SJCRH30 (cell line): ENCODE results near the gene KAZN. TPM values are rescaled to one million over a fixed set of nuclear protein-coding genes. Genes with fewer than 3 reads are reported as not detected.
"Not testable (repeated sequence)": the region's sequence is repeated elsewhere in the genome, so short reads cannot be mapped to it uniquely, and the experiment has no call there.

Source experiments
- DNase-seq, 2 experiments: peaks; one replicate each; pipeline ENCODE4 v3.0.0-alpha.2; 2015 to 2020
- H3K27ac ChIP-seq: fragments of 250-450 bp; sonication (Bioruptor Pico); 2 replicates; pipeline ENCODE4 v1.5.1; 2020; ENCODE audit warnings: mild to moderate bottlenecking, moderate library complexity
- H3K27me3 ChIP-seq: fragments of 250-450 bp; sonication (Bioruptor Pico); 2 replicates; pipeline ENCODE4 v1.5.1; 2020; ENCODE audit warnings: mild to moderate bottlenecking, moderate library complexity
- H3K36me3 ChIP-seq: fragments of 250-450 bp; sonication (Bioruptor Pico); 2 replicates; pipeline ENCODE4 v1.5.1; 2020; ENCODE audit warnings: mild to moderate bottlenecking, moderate library complexity
- H3K4me1 ChIP-seq: fragments of 250-450 bp; sonication (Bioruptor Pico); 2 replicates; pipeline ENCODE4 v1.5.1; 2020; ENCODE audit warnings: mild to moderate bottlenecking, moderate library complexity
- H3K4me3 ChIP-seq: fragments of 250-450 bp; sonication (Bioruptor Pico); 2 replicates; pipeline ENCODE4 v1.5.1; 2020; ENCODE audit warnings: mild to moderate bottlenecking, moderate library complexity
- H3K9me3 ChIP-seq: fragments of 250-450 bp; sonication (Bioruptor Pico); replicated peaks from 2 replicates; pipeline ENCODE4 v1.5.1; 2020; ENCODE audit warnings: mild to moderate bottlenecking, moderate library complexity
- total RNA-seq: library from RNA; depleted of rRNA; stranded (reverse); fragments of >200 nt; shearing (Covaris generic); gene quantifications from 2 replicates; pipeline ENCODE4 v1.2.3, GENCODE V29; 2014

The KAZN gene
- total RNA-seq, 1 experiment from 2014 or later, result 0.10 TPM

DNA sequence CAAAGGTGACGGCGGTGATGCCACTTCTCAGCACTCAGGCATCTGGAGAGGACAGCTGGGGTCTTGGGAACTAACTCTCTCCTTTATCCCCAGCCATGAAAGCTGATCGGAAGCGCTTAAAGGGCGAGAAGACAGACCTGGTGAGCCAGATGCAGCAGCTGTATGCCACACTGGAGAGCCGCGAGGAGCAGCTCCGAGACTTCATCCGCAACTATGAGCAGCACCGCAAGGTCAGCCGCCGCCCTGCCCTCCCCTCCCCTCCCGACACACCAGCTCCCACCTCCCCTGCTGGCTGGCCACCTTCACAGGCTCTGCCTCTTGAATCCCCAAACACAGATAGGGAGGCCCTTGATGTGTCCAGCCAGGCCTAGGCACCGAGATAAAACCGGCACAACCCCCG, 436.2 kb downstream of the KAZN start:
- Histone ChIP-seq H3K36me3 (no peaks in the 10 kb centered on the region), H3K4me1 (no peaks in the 10 kb centered on the region), H3K27ac (no peak overlapping the region)

DNA sequence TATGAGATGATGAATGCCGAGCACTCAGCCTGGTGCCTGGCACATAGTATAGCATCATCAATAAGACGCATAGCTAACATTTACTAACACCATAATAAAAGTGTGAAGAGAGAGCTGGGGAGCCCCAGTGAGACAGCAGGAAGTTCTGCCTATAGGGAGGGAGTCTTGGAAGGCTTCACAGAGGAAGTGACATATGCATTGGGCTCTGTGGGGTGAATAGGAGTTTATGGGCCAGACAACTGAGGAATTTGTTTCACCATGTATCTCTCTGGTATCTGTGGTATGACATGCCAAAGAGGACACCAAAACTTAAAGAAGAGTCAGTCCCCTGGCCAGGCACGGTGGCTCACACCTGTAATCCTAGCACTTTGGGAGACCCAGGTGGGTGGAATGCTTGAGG, 436.8 kb downstream of the KAZN start:
- Histone ChIP-seq H3K36me3 (no peaks in the 10 kb centered on the region), H3K4me3 (no peak overlapping the region), H3K27me3 (no peaks in the 10 kb centered on the region), H3K9me3 (no peaks in the 10 kb centered on the region), H3K4me1 (no peaks in the 10 kb centered on the region), H3K27ac (no peak overlapping the region)
- no peak for DNase-seq

More for the DNA sequence above, 436.2 kb downstream of the KAZN start:
- Histone ChIP-seq H3K27me3 (no peaks in the 10 kb centered on the region), H3K9me3 (no peaks in the 10 kb centered on the region), H3K4me3 (no peak overlapping the region)
- no peak for DNase-seq

DNA sequence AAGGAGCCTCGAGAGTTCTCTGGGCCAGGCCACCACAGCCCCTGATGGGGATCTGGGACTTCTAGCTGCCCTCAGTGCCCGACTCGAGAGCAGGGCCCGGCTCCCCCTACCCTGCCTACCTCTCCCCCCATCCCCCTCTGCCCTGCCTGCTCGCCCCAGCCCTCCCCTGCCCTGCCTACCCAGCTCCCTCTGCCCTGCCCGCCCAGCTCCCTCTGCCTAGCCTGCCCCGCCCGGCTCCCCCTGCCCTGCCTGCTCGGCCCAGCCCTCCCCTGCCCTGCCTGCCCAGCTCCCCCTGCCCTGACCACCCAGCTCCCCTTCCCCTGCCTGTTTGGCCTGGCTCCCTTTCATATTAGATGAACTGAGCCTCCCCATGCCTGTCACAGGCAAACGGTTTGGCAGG, 437.6 kb downstream of the KAZN start:
- H3K36me3 ChIP-seq, result no peaks in the 10 kb centered on the region
- H3K4me3 ChIP-seq, result no peak overlapping the region
- H3K27me3 ChIP-seq, result no peaks in the 10 kb centered on the region
- no peak overlapping the region for H3K27ac ChIP-seq
- no peaks in the 10 kb centered on the region for H3K4me1 ChIP-seq
- no peaks in the 10 kb centered on the region for H3K9me3 ChIP-seq
- DNase-seq, result no peak

GRCh38 chr1:15038232-15039016, 439.9 kb downstream of the KAZN start:
- H3K27ac ChIP-seq, result no peak overlapping the region
- no peaks in the 10 kb centered on the region for H3K36me3 ChIP-seq
- no peaks in the 10 kb centered on the region for H3K4me1 ChIP-seq
- DNase-seq, result peak in 1 of 2 experiments; percentile 57
- H3K4me3 ChIP-seq, result no peak overlapping the region
- H3K27me3 ChIP-seq, result no peaks in the 10 kb centered on the region
- no peaks in the 10 kb centered on the region for H3K9me3 ChIP-seq

DNA sequence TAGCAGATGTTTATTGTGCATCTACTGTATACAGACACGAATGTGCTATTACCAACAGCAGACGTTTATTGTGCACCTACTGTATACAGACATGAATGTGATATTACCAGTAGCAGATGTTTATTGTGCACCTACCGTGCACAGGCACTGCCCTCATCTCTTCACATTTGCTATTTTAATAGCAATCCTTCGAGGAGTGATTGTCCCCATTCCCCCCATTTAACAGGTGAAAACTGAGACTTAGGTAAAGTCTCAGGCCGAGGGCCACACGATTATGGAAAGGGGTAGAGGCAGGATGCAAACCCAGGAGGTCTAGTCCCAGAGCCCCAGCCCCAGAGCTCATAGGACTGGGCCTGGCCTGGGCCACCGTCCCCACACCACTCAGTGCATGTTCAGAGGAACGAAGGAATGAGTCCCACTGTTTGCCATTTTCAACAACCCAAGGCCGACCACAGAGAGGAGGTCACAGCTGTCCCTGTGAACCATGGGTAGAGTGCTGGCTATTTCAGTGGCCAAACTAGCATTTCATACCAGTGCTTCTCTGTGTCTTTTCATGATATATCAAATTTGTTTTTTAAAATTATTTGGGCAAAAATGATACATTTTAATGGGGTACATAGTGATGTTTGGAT, 440.6 kb downstream of the KAZN start:
- no peak overlapping the region for H3K27ac ChIP-seq
- H3K36me3 ChIP-seq, result no peaks in the 10 kb centered on the region
- H3K9me3 ChIP-seq, result no peaks in the 10 kb centered on the region
- no peaks in the 10 kb centered on the region for H3K27me3 ChIP-seq
- DNase-seq, result no peak
- H3K4me1 ChIP-seq, result no peaks in the 10 kb centered on the region
- no peak overlapping the region for H3K4me3 ChIP-seq

DNA sequence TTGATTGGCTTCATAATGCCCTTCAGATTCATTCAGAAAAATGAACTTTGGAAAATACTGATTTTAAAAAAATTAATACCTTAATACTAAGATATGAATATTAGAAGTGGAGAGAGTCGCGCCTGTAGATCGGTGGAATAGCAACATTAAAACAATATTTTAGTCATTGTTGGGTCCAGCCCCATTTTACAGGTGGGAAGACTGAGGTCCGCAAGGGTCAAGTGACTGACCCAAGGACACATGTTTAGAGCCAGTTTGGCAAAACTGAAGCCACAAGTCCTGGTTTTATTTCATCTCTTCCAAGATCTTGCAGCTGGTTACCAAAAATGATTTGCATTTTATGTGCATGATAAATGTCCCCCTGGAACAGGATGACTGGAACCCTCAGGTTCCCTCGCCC, 441.4 kb downstream of the KAZN start:
- Histone ChIP-seq H3K4me1 (no peaks in the 10 kb centered on the region), H3K27ac (no peak overlapping the region), H3K36me3 (no peaks in the 10 kb centered on the region), H3K9me3 (no peaks in the 10 kb centered on the region), H3K4me3 (no peak overlapping the region), H3K27me3 (no peaks in the 10 kb centered on the region)
- DNase-seq, result no peak

DNA sequence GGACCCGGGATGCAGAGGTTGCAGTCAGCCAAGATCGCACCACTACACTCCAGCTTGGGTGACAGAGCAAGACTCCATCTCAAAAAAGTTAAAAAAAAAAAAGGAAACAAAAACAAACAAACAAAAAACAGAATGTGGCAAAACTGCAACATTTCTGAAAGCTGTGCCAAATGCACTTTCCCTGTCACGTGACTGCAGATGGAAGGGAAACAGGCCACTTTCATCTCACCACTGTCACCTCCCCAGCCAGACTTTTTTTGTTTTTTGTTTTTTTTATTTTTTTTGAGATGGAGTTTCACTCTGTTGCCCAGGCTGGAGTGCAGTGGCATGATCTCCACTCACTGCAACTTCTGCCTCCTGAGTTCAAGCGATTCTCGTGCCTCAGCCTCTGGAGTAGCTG, 442.2 kb downstream of the KAZN start:
- not testable (repeated sequence) for H3K36me3 ChIP-seq, H3K9me3 ChIP-seq, H3K27ac ChIP-seq

DNA sequence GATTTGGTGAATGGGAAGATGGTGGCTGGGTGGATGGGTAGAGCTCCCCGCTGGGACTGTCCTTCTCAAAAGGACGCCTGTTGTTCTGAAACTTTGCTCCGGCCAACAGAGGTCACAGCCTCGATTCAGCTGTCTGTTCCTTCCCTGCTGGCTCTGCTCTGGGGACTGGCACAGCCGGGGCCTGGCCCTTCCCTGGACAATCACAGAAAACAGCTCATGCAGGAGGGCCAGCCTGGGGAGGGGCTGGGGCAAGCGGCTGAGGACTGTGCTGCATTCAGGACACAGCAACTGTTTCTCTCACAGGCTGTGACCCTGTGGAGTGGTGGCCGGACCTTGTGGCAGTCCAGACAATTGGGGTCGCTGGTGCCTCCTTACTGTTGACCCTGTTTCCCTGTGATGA, 444.4 kb downstream of the KAZN start:
- Histone ChIP-seq H3K27ac (no peak overlapping the region), H3K36me3 (no peaks in the 10 kb centered on the region), H3K4me1 (no peaks in the 10 kb centered on the region)

More for the DNA sequence above, 442.2 kb downstream of the KAZN start:
- not testable (repeated sequence) for DNase-seq, H3K4me3 ChIP-seq, H3K4me1 ChIP-seq, H3K27me3 ChIP-seq

GRCh38 chr1:15043934-15044333, 445.4 kb downstream of the KAZN start:
- no peak overlapping the region for H3K27ac ChIP-seq
- H3K4me1 ChIP-seq, result no peaks in the 10 kb centered on the region
- no peaks in the 10 kb centered on the region for H3K9me3 ChIP-seq
- DNase-seq, result no peak
- H3K4me3 ChIP-seq, result no peak overlapping the region
- no peaks in the 10 kb centered on the region for H3K27me3 ChIP-seq
- no peaks in the 10 kb centered on the region for H3K36me3 ChIP-seq

More for the DNA sequence above, 444.4 kb downstream of the KAZN start:
- Histone ChIP-seq H3K4me3 (no peak overlapping the region), H3K27me3 (no peaks in the 10 kb centered on the region), H3K9me3 (no peaks in the 10 kb centered on the region)
- no peak for DNase-seq

GRCh38 chr1:15045123-15045522, 446.6 kb downstream of the KAZN start:
- Histone ChIP-seq H3K27ac (no peak overlapping the region), H3K36me3 (no peaks in the 10 kb centered on the region), H3K4me1 (no peaks in the 10 kb centered on the region), H3K27me3 (no peaks in the 10 kb centered on the region), H3K4me3 (no peak overlapping the region), H3K9me3 (no peaks in the 10 kb centered on the region)
- DNase-seq, result no peak

- Histone ChIP-seq H3K36me3 (no peaks in the 10 kb centered on the region), H3K9me3 (no peaks in the 10 kb centered on the region), H3K4me1 (no peaks in the 10 kb centered on the region), H3K4me3 (no peak overlapping the region), H3K27ac (no peak overlapping the region), H3K27me3 (no peaks in the 10 kb centered on the region)
- DNase-seq, result peak; percentile 72 to 85
These were observed 448.1 kb downstream of the KAZN start for GRCh38 chr1:15046487-15047165.

DNA sequence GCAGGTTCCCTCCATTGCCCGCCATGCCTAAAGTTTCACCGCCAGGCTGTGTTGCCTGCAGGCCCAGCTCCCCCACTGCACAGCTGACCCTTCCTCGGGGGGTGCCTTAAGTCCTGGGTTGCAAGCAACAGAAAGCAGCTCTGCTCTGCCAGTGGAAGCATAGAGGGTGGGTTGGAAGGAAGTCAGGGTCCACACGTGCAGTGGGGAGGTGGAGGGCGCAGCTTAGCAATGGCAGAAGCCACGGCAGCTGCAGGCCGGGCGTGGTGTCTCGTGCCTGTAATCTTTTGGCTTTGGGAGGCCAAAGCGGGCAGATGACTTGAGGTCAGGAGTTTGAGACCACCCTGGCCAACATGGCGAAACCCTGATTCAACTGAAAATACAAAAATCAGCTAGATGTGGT, 448.8 kb downstream of the KAZN start:
- no peak overlapping the region for H3K4me3 ChIP-seq
- no peak overlapping the region for H3K27ac ChIP-seq
- H3K36me3 ChIP-seq, result no peaks in the 10 kb centered on the region
- no peaks in the 10 kb centered on the region for H3K4me1 ChIP-seq
- H3K9me3 ChIP-seq, result peaks cover 3% of the 10 kb centered on the region; the same call in 1 of the 2 replicates
- no peak for DNase-seq
- H3K27me3 ChIP-seq, result no peaks in the 10 kb centered on the region

- DNase-seq, result no peak
- no peaks in the 10 kb centered on the region for H3K4me1 ChIP-seq
- no peak overlapping the region for H3K4me3 ChIP-seq
- H3K27me3 ChIP-seq, result no peaks in the 10 kb centered on the region
- no peaks in the 10 kb centered on the region for H3K36me3 ChIP-seq
- H3K27ac ChIP-seq, result no peak overlapping the region
- H3K9me3 ChIP-seq, result peaks cover 5% of the 10 kb centered on the region; the same call in 1 of the 2 replicates
These were observed 450.0 kb downstream of the KAZN start for GRCh38 chr1:15048437-15048980.

DNA sequence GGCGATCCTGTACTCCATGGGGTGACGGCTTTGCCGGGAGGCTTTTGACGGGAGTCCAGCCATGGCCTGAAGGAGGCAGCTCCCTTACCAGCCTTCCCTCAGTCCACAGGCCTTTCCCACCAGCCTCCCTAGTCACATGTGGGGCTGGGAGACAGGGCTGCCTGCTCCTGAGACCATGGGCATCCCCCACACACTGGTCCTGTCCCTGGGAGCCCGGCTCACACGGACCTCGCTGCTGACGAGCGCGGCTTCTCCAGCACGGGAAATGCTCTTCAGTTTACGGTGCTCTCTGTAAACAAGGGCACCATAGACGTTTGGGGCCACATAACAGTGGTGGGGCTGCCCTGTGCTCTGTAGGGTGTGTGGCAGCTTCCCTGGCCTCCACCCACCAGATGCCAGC, 450.6 kb downstream of the KAZN start:
- Histone ChIP-seq H3K27me3 (no peaks in the 10 kb centered on the region), H3K4me1 (no peaks in the 10 kb centered on the region), H3K9me3 (peaks cover 5% of the 10 kb centered on the region; the same call in 1 of the 2 replicates), H3K36me3 (no peaks in the 10 kb centered on the region), H3K27ac (no peak overlapping the region), H3K4me3 (no peak overlapping the region)
- no peak for DNase-seq
